GM23338 (cell line): ENCODE measurements around the gene FOXD1. TPM values are rescaled to one million over a fixed set of nuclear protein-coding genes. Genes with fewer than 3 reads are reported as not detected.

Experiments
- ATAC-seq: fragments of 200-7000 bp; cut with Tn5 transposase; 3 replicates; pipeline ENCODE4 v1.9.1; 2020
- DNase-seq: peaks from one replicate; pipeline ENCODE4 v3.0.0-alpha.2; 2015; ENCODE audit warnings: low spot score
- H2AFZ ChIP-seq: fragments of 200-600 bp; sonication (generic); 2 replicates; pipeline ENCODE4 v1.8.0; 2016; ENCODE audit warnings: antibody characterized with exemption, mild to moderate bottlenecking, moderate library complexity
- H3F3A ChIP-seq: fragments of 200-600 bp; sonication (generic); replicated peaks from 2 replicates; pipeline ENCODE4 v1.8.0; 2017; ENCODE audit warnings: antibody characterized with exemption, mixed run types, low read depth
- H3K27ac ChIP-seq: fragments of 200-600 bp; sonication (generic); 2 replicates; pipeline ENCODE4 v1.6.1; 2016; ENCODE audit warnings: low read depth
- H3K27me3 ChIP-seq: fragments of 200-600 bp; sonication (generic); 2 replicates; pipeline ENCODE4 v1.8.0; 2016; ENCODE audit warnings: mild to moderate bottlenecking, mixed run types, moderate library complexity; ENCODE audit not compliant: insufficient read depth
- H3K36me3 ChIP-seq: fragments of 200-600 bp; sonication (generic); 2 replicates; pipeline ENCODE4 v1.8.0; 2016; ENCODE audit warnings: mild to moderate bottlenecking; ENCODE audit not compliant: insufficient read depth
- H3K4me1 ChIP-seq: fragments of 200-600 bp; sonication (generic); 2 replicates; pipeline ENCODE4 v1.8.0; 2016; ENCODE audit warnings: mild to moderate bottlenecking, moderate library complexity; ENCODE audit not compliant: insufficient read depth
- H3K4me2 ChIP-seq: fragments of 200-600 bp; sonication (generic); 2 replicates; pipeline ENCODE4 v1.7.1; 2017; ENCODE audit warnings: mixed run types
- H3K4me3 ChIP-seq: fragments of 200-600 bp; sonication (generic); 2 replicates; pipeline ENCODE4 v1.6.1; 2016; ENCODE audit warnings: mixed run types
- H3K79me2 ChIP-seq: fragments of 200-600 bp; sonication (generic); replicated peaks from 2 replicates; pipeline ENCODE4 v1.8.0; 2017; ENCODE audit warnings: mild to moderate bottlenecking; ENCODE audit not compliant: insufficient read depth
- H3K9me2 ChIP-seq: fragments of 200-600 bp; sonication (generic); 2 replicates; pipeline ENCODE4 v1.8.0; 2017; ENCODE audit not compliant: insufficient read depth
- H4K20me1 ChIP-seq: fragments of 200-600 bp; sonication (generic); replicated peaks from 2 replicates; pipeline ENCODE4 v1.8.0; 2017; ENCODE audit warnings: mild to moderate bottlenecking; ENCODE audit not compliant: insufficient read depth
- H3K27ac Mint-ChIP-seq: 2 replicates; pipeline ENCODE4 v1.8.0; 2020; ENCODE audit warnings: inconsistent platforms, mild to moderate bottlenecking, moderate library complexity, mixed read lengths
- H3K27me3 Mint-ChIP-seq: 3 replicates; pipeline ENCODE4 v1.8.0; 2022; ENCODE audit warnings: low read depth, mild to moderate bottlenecking, moderate library complexity, mixed read lengths, inconsistent platforms; ENCODE audit not compliant: insufficient read depth, poor library complexity
- H3K36me3 Mint-ChIP-seq: 3 replicates; pipeline ENCODE4 v1.8.0; 2021; ENCODE audit warnings: low read depth, mild to moderate bottlenecking, inconsistent platforms, moderate library complexity, mixed read lengths
- H3K4me1 Mint-ChIP-seq: 3 replicates; pipeline ENCODE4 v1.8.0; 2020; ENCODE audit warnings: mild to moderate bottlenecking, inconsistent platforms, mixed read lengths
- H3K4me3 Mint-ChIP-seq: 3 replicates; pipeline ENCODE4 v1.8.0; 2021; ENCODE audit warnings: moderate library complexity, mild to moderate bottlenecking, inconsistent platforms, mixed read lengths
- H3K9me3 Mint-ChIP-seq: 3 replicates; pipeline ENCODE4 v1.8.0; 2020; ENCODE audit warnings: moderate library complexity, mild to moderate bottlenecking, inconsistent platforms, mixed read lengths
- CTCF ChIP-seq, 2 experiments: fragments of 200-600 bp in 1 of 2; sonication (generic) in 1 of 2; conservative IDR thresholded peaks; 2 replicates each; pipeline versions ENCODE4 v1.5.1 to v1.6.1; 2016 to 2017; ENCODE audit warnings: antibody characterized with exemption in 2 of 2, low read depth in 2 of 2, mild to moderate bottlenecking in 2 of 2, moderate library complexity in 1 of 2
- JUNB ChIP-seq: IDR thresholded peaks from one replicate; pipeline ENCODE4 v1.6.1; 2016; ENCODE audit warnings: antibody characterized with exemption; ENCODE audit not compliant: unreplicated experiment
- NANOG ChIP-seq: IDR thresholded peaks from 2 replicates; pipeline ENCODE4 v1.6.1; 2016; ENCODE audit warnings: antibody characterized with exemption, borderline replicate concordance
- POLR2AphosphoS5 ChIP-seq: IDR thresholded peaks from 2 replicates; pipeline ENCODE4 v1.6.1; 2016; ENCODE audit warnings: antibody characterized with exemption, low read depth
- REST ChIP-seq: IDR thresholded peaks from one replicate; pipeline ENCODE4 v1.6.1; 2018; ENCODE audit warnings: antibody characterized with exemption; ENCODE audit not compliant: unreplicated experiment
- ZNF114 ChIP-seq: fragments of 250-450 bp; sonication (Bioruptor Pico); IDR thresholded peaks from 2 replicates; pipeline ENCODE4 v1.5.0; 2020; ENCODE audit warnings: mild to moderate bottlenecking, moderate library complexity
- ZNF462 ChIP-seq: fragments of 250-450 bp; sonication (Bioruptor Pico); IDR thresholded peaks from 2 replicates; pipeline ENCODE4 v1.5.0; 2020; ENCODE audit warnings: mild to moderate bottlenecking, moderate library complexity
- polyA plus RNA-seq: library from polyadenylated mRNA; unstranded; fragments of >200 nt; fragmentation: Nextera tagmentation; extraction: Ambion mirVana; gene quantifications from 2 replicates; pipeline ENCODE4 v1.2.1, GENCODE V29; 2016
- total RNA-seq: library from RNA; depleted of rRNA; stranded (reverse); fragments of >200 nt; shearing (Covaris generic); gene quantifications from 2 replicates; pipeline ENCODE4 v1.2.3, GENCODE V29; 2014
- TF ChIP-seq, protein P1 (sequence below): IDR thresholded peaks from 2 replicates; pipeline ENCODE4 v1.6.1; 2016; ENCODE audit warnings: antibody characterized with exemption

Gene FOXD1
- total and polyA plus RNA-seq, 2 experiments from 2014 or later = 0.42 TPM; not detected in 1

- no peak for TF ChIP-seq CTCF (conservative IDR thresholded peaks at IDR 0.05; ENCODE audit: low read depth in 2 of 2)
- no peak for TF ChIP-seq ZNF462 (CRISPR knock-in tag)
- TF ChIP-seq, protein P1, sequence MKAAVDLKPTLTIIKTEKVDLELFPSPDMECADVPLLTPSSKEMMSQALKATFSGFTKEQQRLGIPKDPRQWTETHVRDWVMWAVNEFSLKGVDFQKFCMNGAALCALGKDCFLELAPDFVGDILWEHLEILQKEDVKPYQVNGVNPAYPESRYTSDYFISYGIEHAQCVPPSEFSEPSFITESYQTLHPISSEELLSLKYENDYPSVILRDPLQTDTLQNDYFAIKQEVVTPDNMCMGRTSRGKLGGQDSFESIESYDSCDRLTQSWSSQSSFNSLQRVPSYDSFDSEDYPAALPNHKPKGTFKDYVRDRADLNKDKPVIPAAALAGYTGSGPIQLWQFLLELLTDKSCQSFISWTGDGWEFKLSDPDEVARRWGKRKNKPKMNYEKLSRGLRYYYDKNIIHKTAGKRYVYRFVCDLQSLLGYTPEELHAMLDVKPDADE = no peak
Observed at GRCh38 chr5:73482383-73483136, 34.0 kb upstream of the FOXD1 start (continued).

- no peak overlapping the region for H3K27ac Mint-ChIP-seq
- H3K4me1 ChIP-seq = no peaks in the 10 kb centered on the region; the same call in 1 of the 2 replicates
- H3K36me3 ChIP-seq = no peaks in the 10 kb centered on the region
- H3K4me3 Mint-ChIP-seq = no peak overlapping the region
- no peaks in the 10 kb centered on the region for H3K36me3 Mint-ChIP-seq
- peaks cover 18% of the 10 kb centered on the region for H3K9me2 ChIP-seq
- no peaks in the 10 kb centered on the region for H3F3A ChIP-seq
- H4K20me1 ChIP-seq = no peaks in the 10 kb centered on the region
- H3K79me2 ChIP-seq = no peaks in the 10 kb centered on the region
- no peak overlapping the region for H3K4me3 ChIP-seq
- H2AFZ ChIP-seq = no peak overlapping the region
- H3K9me3 Mint-ChIP-seq = no peaks in the 10 kb centered on the region; the same call in 2 of the 3 replicates
- H3K27me3 ChIP-seq = no peaks in the 10 kb centered on the region
- H3K4me1 Mint-ChIP-seq = peaks cover 25% of the 10 kb centered on the region
- H3K27ac ChIP-seq = no peak overlapping the region
- H3K27me3 Mint-ChIP-seq = peaks cover 2% of the 10 kb centered on the region
- ATAC-seq (no peak), DNase-seq (no peak)
- no peak overlapping the region for H3K4me2 ChIP-seq
- TF ChIP-seq CTCF (conservative IDR thresholded peaks at IDR 0.05; ENCODE audit: low read depth in 2 of 2) (no peak), POLR2AphosphoS5 (no peak), ZNF114 (CRISPR knock-in tag) (no peak), NANOG (no peak), JUNB (no peak), REST (no peak)
Observed at GRCh38 chr5:73480500-73480899, 31.9 kb upstream of the FOXD1 start.
